HEK293T (cell line): ENCODE results near the gene NUP43.

Source experiments
- ARNT ChIP-seq: fragments of 450-650 bp; IDR thresholded peaks from 2 replicates; pipeline ENCODE4 v1.6.1; 2017; ENCODE audit warnings: mild to moderate bottlenecking
- BHLHE40 ChIP-seq: fragments of 450-650 bp; IDR thresholded peaks from 2 replicates; pipeline ENCODE4 v1.6.1; 2016; ENCODE audit warnings: mild to moderate bottlenecking, moderate library complexity, borderline replicate concordance
- CTBP1 ChIP-seq: fragments of 450-650 bp; IDR thresholded peaks from 2 replicates; pipeline ENCODE4 v1.6.1; 2016; ENCODE audit warnings: borderline replicate concordance
- FOXK2 ChIP-seq: fragments of 450-650 bp; IDR thresholded peaks from 2 replicates; pipeline ENCODE4 v1.6.1; 2016; ENCODE audit warnings: mild to moderate bottlenecking
- L3MBTL2 ChIP-seq: fragments of 450-650 bp; conservative IDR thresholded peaks from 2 replicates; pipeline ENCODE4 v1.6.1; 2016; ENCODE audit warnings: mild to moderate bottlenecking
- NFRKB ChIP-seq: fragments of 450-650 bp; IDR thresholded peaks from 2 replicates; pipeline ENCODE4 v1.6.1; 2016; ENCODE audit warnings: mild to moderate bottlenecking, moderate library complexity
- SP1 ChIP-seq: fragments of 450-650 bp; IDR thresholded peaks from 2 replicates; pipeline ENCODE4 v1.6.1; 2017
- TARDBP ChIP-seq: fragments of 450-650 bp; IDR thresholded peaks from 2 replicates; pipeline ENCODE4 v1.6.1; 2016
- ZNF384 ChIP-seq: fragments of 450-650 bp; IDR thresholded peaks from 2 replicates; pipeline ENCODE4 v1.6.1; 2016

DNA sequence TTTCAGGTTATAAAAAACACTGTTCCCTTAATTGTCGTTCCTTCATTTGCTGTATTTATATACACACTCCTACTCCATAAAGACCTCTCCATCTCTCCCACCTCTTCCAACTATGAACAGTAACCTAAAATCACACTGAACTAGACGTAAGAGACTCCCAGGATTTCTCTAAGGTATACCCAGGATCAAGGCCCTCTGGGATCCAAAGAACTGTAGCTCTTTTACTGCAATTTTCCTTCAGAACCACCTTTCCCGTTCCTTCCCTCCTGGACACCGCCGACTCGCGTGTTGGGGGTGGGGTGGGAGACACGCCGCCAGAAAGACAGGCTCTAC, 29.1 kb downstream of the NUP43 start:
- no peak for TF ChIP-seq FOXK2
- no peak for TF ChIP-seq BHLHE40
- TF ChIP-seq NFRKB, result no peak
- TF ChIP-seq SP1, result no peak
- TF ChIP-seq TARDBP, result no peak
- no peak for TF ChIP-seq ZNF384
- TF ChIP-seq ARNT, result no peak
- no peak for TF ChIP-seq L3MBTL2
- no peak for TF ChIP-seq CTBP1
